Measurements from ENCODE around the gene SLC41A3.
"Not testable (repeated sequence)": the region's sequence is repeated elsewhere in the genome, so short reads cannot be mapped to it uniquely, and the experiment has no call there.

Gene SLC41A3

GRCh38 chr3:125975245-125976002 lies 108.5 kb downstream of the SLC41A3 start:
- not testable (repeated sequence) for DNase-seq

GRCh38 chr3:125971997-125972944 lies 111.7 kb downstream of the SLC41A3 start:
- DNase-seq = not testable (repeated sequence)

- not testable (repeated sequence) for DNase-seq
These were observed 115.0 kb downstream of the SLC41A3 start, which contains the start of gene ROPN1B for GRCh38 chr3:125968701-125969592. ROPN1B (plus strand) TSS chr3:125969178; CDS start chr3:125972055, 2,877 bp downstream.

GRCh38 chr3:125968121-125968520 lies 115.8 kb downstream of the SLC41A3 start:
- not testable (repeated sequence) for DNase-seq

- no peak for DNase-seq
These were observed 116.8 kb downstream of the SLC41A3 start for GRCh38 chr3:125967156-125967555.

GRCh38 chr3:125965505-125965904 lies 118.4 kb downstream of the SLC41A3 start:
- DNase-seq = no peak

GRCh38 chr3:125963834-125964233 lies 120.1 kb downstream of the SLC41A3 start:
- DNase-seq = not testable (repeated sequence)

GRCh38 chr3:125961289-125961589 lies 122.7 kb downstream of the SLC41A3 start:
- no peak for DNase-seq

GRCh38 chr3:125960456-125961288 lies 123.3 kb downstream of the SLC41A3 start:
- DNase-seq = no peak

- no peak for DNase-seq
These were observed 123.9 kb downstream of the SLC41A3 start for GRCh38 chr3:125960066-125960424.

GRCh38 chr3:125959317-125960065 lies 124.4 kb downstream of the SLC41A3 start:
- DNase-seq = no peak

- DNase-seq = no peak
These were observed 125.2 kb downstream of the SLC41A3 start for GRCh38 chr3:125958511-125959316.

GRCh38 chr3:125957674-125958510 lies 126.0 kb downstream of the SLC41A3 start:
- DNase-seq = no peak

- DNase-seq = not testable (repeated sequence)
These were observed 126.9 kb downstream of the SLC41A3 start for GRCh38 chr3:125957020-125957419.

Data from KG1 (cell line).